KMS-11 (cell line): ENCODE results near the gene LRRC8B.

ENCODE experiments used
- H2AFZ ChIP-seq: fragments of 200-600 bp; sonication (generic); 2 replicates; pipeline ENCODE4 v1.6.1; 2016; ENCODE audit warnings: antibody characterized with exemption, mixed run types, low read depth
- H3K27ac ChIP-seq: fragments of 200-600 bp; sonication (generic); 2 replicates; pipeline ENCODE4 v1.6.1; 2016; ENCODE audit warnings: mild to moderate bottlenecking, mixed run types
- H3K27me3 ChIP-seq: fragments of 200-600 bp; sonication (generic); 2 replicates; pipeline ENCODE4 v1.6.1; 2017; ENCODE audit warnings: mild to moderate bottlenecking, low read depth, mixed run types, moderate library complexity; ENCODE audit not compliant: insufficient read depth
- H3K36me3 ChIP-seq: fragments of 200-600 bp; sonication (generic); 2 replicates; pipeline ENCODE4 v1.6.1; 2017; ENCODE audit warnings: mild to moderate bottlenecking, mixed run types; ENCODE audit not compliant: insufficient read depth
- H3K4me1 ChIP-seq: fragments of 200-600 bp; sonication (generic); 2 replicates; pipeline ENCODE4 v1.6.1; 2016; ENCODE audit warnings: mild to moderate bottlenecking, low read depth, mixed run types; ENCODE audit not compliant: poor library complexity, severe bottlenecking
- H3K4me2 ChIP-seq: fragments of 200-600 bp; sonication (generic); 2 replicates; pipeline ENCODE4 v1.7.0; 2016; ENCODE audit warnings: mild to moderate bottlenecking, mixed run types
- H3K4me3 ChIP-seq: fragments of 200-600 bp; sonication (generic); IDR thresholded peaks from 2 replicates; pipeline ENCODE4 v1.6.1; 2017; ENCODE audit warnings: low read depth, low read length, mixed read lengths; ENCODE audit not compliant: insufficient read depth
- H3K79me2 ChIP-seq: fragments of 200-600 bp; sonication (generic); 2 replicates; pipeline ENCODE4 v1.6.1; 2016; ENCODE audit warnings: low read depth, mixed run types; ENCODE audit not compliant: insufficient read depth
- H3K9ac ChIP-seq: fragments of 200-600 bp; sonication (generic); 2 replicates; pipeline ENCODE4 v1.6.1; 2016; ENCODE audit warnings: mild to moderate bottlenecking, mixed run types
- H4K20me1 ChIP-seq: fragments of 200-600 bp; sonication (generic); 2 replicates; pipeline ENCODE4 v1.6.1; 2016; ENCODE audit warnings: mild to moderate bottlenecking, mixed run types; ENCODE audit not compliant: insufficient read depth
- CTCF ChIP-seq: fragments of 200-600 bp; sonication (generic); conservative IDR thresholded peaks from 2 replicates; pipeline ENCODE4 v1.6.1; 2017; ENCODE audit warnings: low read depth, mild to moderate bottlenecking, antibody characterized with exemption, low read length, moderate library complexity, mixed read lengths

The LRRC8B gene

GRCh38 chr1:89548122-89548857 is 23.7 kb downstream of the LRRC8B start:
- no peak overlapping the region for H3K27ac ChIP-seq

GRCh38 chr1:89550995-89551394 is 26.4 kb downstream of the LRRC8B start:
- Histone ChIP-seq H3K4me1 (peaks cover 21% of the 10 kb centered on the region), H3K36me3 (no peaks in the 10 kb centered on the region), H4K20me1 (no peaks in the 10 kb centered on the region), H3K27me3 (no peaks in the 10 kb centered on the region), H3K4me2 (no peak overlapping the region), H3K79me2 (no peaks in the 10 kb centered on the region), H3K9ac (no peak overlapping the region), H3K27ac (no peak overlapping the region), H2AFZ (no peak overlapping the region), H3K4me3 (no peak overlapping the region)
- no peak for TF ChIP-seq CTCF

More at GRCh38 chr1:89548122-89548857, 23.7 kb downstream of the LRRC8B start:
- Histone ChIP-seq H2AFZ (no peak overlapping the region), H3K9ac (no peak overlapping the region), H3K4me1 (peaks cover 20% of the 10 kb centered on the region), H3K79me2 (no peaks in the 10 kb centered on the region), H3K4me2 (no peak overlapping the region), H3K36me3 (no peaks in the 10 kb centered on the region), H3K4me3 (no peak overlapping the region), H4K20me1 (no peaks in the 10 kb centered on the region), H3K27me3 (no peaks in the 10 kb centered on the region)
- no peak for TF ChIP-seq CTCF

- no peaks in the 10 kb centered on the region for H3K79me2 ChIP-seq
- H3K36me3 ChIP-seq, result no peaks in the 10 kb centered on the region
- H2AFZ ChIP-seq, result peak overlapping the region; percentile 41; the same call in 1 of the 2 replicates
- H3K27me3 ChIP-seq, result no peaks in the 10 kb centered on the region
- peak overlapping the region; percentile 25; the same call in 1 of the 2 replicates for H3K27ac ChIP-seq
- peaks cover 21% of the 10 kb centered on the region for H3K4me1 ChIP-seq
- no peak overlapping the region for H3K9ac ChIP-seq
- no peak for TF ChIP-seq CTCF
- H4K20me1 ChIP-seq, result no peaks in the 10 kb centered on the region
- no peak overlapping the region for H3K4me3 ChIP-seq
- H3K4me2 ChIP-seq, result peak overlapping the region; percentile 44
These were observed 27.9 kb downstream of the LRRC8B start for GRCh38 chr1:89552471-89553081.

GRCh38 chr1:89553157-89553556 is 28.5 kb downstream of the LRRC8B start:
- H4K20me1 ChIP-seq, result no peaks in the 10 kb centered on the region
- no peak overlapping the region for H3K4me3 ChIP-seq
- no peaks in the 10 kb centered on the region for H3K79me2 ChIP-seq
- no peak for TF ChIP-seq CTCF
- no peak overlapping the region for H3K9ac ChIP-seq
- no peaks in the 10 kb centered on the region for H3K36me3 ChIP-seq
- peaks cover 19% of the 10 kb centered on the region for H3K4me1 ChIP-seq
- peak overlapping the region; percentile 44 for H3K4me2 ChIP-seq
- peak overlapping the region; percentile 25; the same call in 1 of the 2 replicates for H3K27ac ChIP-seq
- no peaks in the 10 kb centered on the region for H3K27me3 ChIP-seq
- no peak overlapping the region for H2AFZ ChIP-seq
